Fibroblast of lung (primary cell): ENCODE data around the gene ITIH4.

ENCODE experiments used
- CTCF ChIP-seq, 2 donors: IDR thresholded peaks in 1 of 2; conservative IDR thresholded peaks in 1 of 2; 1 replicate in 1 of 2; 2 replicates in 1 of 2; pipeline ENCODE4 v1.5.1; 2011 to 2012; ENCODE audit warnings: low read length in 2 of 2, control low read depth in 1 of 2, inconsistent platforms in 1 of 2, low read depth in 1 of 2, mild to moderate bottlenecking in 1 of 2
- EZH2 ChIP-seq: IDR thresholded peaks from 2 replicates; pipeline ENCODE4 v1.5.1; 2012; ENCODE audit warnings: low read length, control low read depth, mild to moderate bottlenecking; ENCODE audit errors: missing control alignments

DNA sequence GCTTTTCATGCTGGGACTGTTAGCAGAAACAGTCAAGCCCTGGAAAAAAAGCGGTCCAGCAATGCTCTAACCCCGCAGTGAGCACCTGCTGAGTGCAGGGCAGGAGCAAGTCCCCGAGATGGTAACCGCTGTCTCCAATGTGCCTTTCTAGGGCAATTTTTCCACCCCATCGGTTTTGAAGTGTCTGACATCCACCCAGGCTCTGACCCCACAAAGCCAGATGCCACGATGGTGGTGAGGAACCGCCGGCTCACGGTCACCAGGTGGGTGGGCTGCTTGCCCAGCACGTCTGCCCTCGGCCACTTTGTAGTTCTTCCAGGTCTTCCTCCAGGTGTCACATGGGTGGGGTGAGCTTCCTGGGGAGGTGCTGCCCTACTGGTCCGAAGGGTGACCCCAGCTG is 39.1 kb downstream of the ITIH4 start:
- TF ChIP-seq CTCF (conservative IDR thresholded peaks at IDR 0.05 in 1 of 2, IDR thresholded peaks at IDR 0.05 in 1 of 2; ENCODE audit: low read depth in 1 of 2, low read length in 2 of 2) (no peak), EZH2 (no peak)
